Transverse colon (tissue), 4 donors: Measurements from ENCODE around the gene ABAT. TPM values are rescaled to one million over a fixed set of nuclear protein-coding genes. Genes with fewer than 3 reads are reported as not detected.

ENCODE experiments used
- DNase-seq: peaks from one replicate; pipeline ENCODE4 v3.0.0-alpha.2; 2019
- H3K27ac ChIP-seq, 4 donors: fragments of 200-600 bp; sonication (generic); 2 replicates each; pipeline ENCODE4 v1.5.1; 2016 to 2018; ENCODE audit warnings: inconsistent platforms in 4 of 4
- H3K27me3 ChIP-seq: fragments of 200-600 bp; sonication (generic); 2 replicates; pipeline ENCODE4 v1.5.1; 2017; ENCODE audit warnings: inconsistent platforms
- H3K36me3 ChIP-seq, 4 donors: fragments of 200-600 bp; sonication (generic); 2 replicates each; pipeline ENCODE4 v1.5.1; 2017 to 2019; ENCODE audit warnings: inconsistent platforms in 4 of 4
- H3K4me1 ChIP-seq, 4 donors: fragments of 200-600 bp; sonication (generic); 2 replicates each; pipeline ENCODE4 v1.5.1; 2017 to 2020; ENCODE audit warnings: inconsistent platforms in 4 of 4
- H3K4me3 ChIP-seq, 4 donors: fragments of 200-600 bp; sonication (generic); 1 replicate in 1 of 4; 2 replicates in 3 of 4; pipeline versions ENCODE4 v1.5.1 to v1.6.1; 2017 to 2019; ENCODE audit warnings: inconsistent platforms in 4 of 4
- H3K9me3 ChIP-seq, 2 donors: fragments of 200-600 bp; sonication (generic); 2 replicates each; pipeline ENCODE4 v1.5.1; 2017 to 2019; ENCODE audit warnings: inconsistent platforms in 2 of 2
- EP300 ChIP-seq: sonication (generic); formaldehyde crosslinking; IDR thresholded peaks from one replicate; pipeline ENCODE4 v1.6.1; 2017; ENCODE audit warnings: antibody characterized with exemption, low read depth
- POLR2A ChIP-seq: fragments of 450-650 bp; IDR thresholded peaks from one replicate; pipeline ENCODE4 v1.6.1; 2016; ENCODE audit warnings: antibody characterized with exemption, mild to moderate bottlenecking, moderate library complexity
- POLR2AphosphoS5 ChIP-seq, 3 donors: sonication (generic); formaldehyde crosslinking; IDR thresholded peaks; one replicate each; pipeline ENCODE4 v1.6.1; 2016; ENCODE audit warnings: antibody characterized with exemption in 3 of 3
- whole genome bisulfite sequencing, 2 donors: methylation state at CpG; one replicate each; pipeline ENCODE4 v1.1.5; 2018; ENCODE audit warnings: low coverage in 1 of 2; 5-methylcytosine and 5-hydroxymethylcytosine counted together
- in situ Hi-C, 4 donors: fragments of 200-750 bp; cut with MboI; loops; one replicate each; pipeline versions ENCODE4 v1.15.0 to v1.15.1; 2017; ENCODE audit warnings: low sequenced_read_pairs in 3 of 4, low pct_ligation_motif_present in 1 of 4, low pct_unique_long_range_greater_than_20kb in 1 of 4
- intact Hi-C: fragments of 100-400 bp; cut with DNase I; formaldehyde crosslinking; loops from one replicate; pipeline ENCODE4 v1.15.1; 2023; ENCODE audit warnings: low total_unique reads
- total RNA-seq, 4 donors: library from RNA; depleted of rRNA; stranded (reverse); fragments of >200 nt; gene quantifications; one replicate each; pipeline ENCODE4 v1.1.0, GENCODE V29; 2016
- TF ChIP-seq, protein P1 (sequence below), 5 experiments: fragments of 200-600 bp in 3 of 5; fragments of 450-650 bp in 2 of 5; sonication (generic) in 3 of 5; IDR thresholded peaks; 1 replicate in 2 of 5; 2 replicates in 3 of 5; pipeline ENCODE4 v1.5.1; 2016 to 2017; ENCODE audit warnings: antibody characterized with exemption in 5 of 5, inconsistent platforms in 3 of 5, mild to moderate bottlenecking in 2 of 5, moderate library complexity in 1 of 5

Gene ABAT
- total RNA-seq, 4 donors from 2014 or later = 15.7 to 35.2 (median 21.7) TPM

DNA sequence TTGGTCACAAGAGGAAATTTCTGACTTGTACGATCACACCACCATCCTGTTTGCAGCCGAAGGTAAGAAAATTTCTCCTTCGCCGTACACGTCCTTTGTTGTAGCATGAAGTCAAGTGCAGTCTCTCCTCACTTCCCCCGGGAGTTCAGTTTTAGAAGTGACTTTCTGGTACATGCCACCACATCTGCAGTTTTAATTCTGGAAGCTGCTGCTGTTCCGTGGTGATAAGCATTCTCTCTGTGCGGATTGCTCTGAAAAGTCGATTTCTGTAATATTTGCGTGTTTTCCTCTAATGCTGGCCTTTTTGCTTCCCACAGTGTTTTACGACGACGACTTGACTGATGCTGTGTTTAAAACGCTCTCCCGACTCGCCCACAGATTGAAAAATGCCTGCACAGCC is 32.3 kb upstream of the ABAT start:
- no peaks in the 10 kb centered on the region for H3K9me3 ChIP-seq
- WGBS, 2 donors = 81 to 84% methylated on average over 11 to 16 of the region's 16 CpGs
- in situ Hi-C loops = no loop called here
- no peak for DNase-seq
- no peak for TF ChIP-seq POLR2A
- TF ChIP-seq EP300 = no peak
- TF ChIP-seq, protein P1, sequence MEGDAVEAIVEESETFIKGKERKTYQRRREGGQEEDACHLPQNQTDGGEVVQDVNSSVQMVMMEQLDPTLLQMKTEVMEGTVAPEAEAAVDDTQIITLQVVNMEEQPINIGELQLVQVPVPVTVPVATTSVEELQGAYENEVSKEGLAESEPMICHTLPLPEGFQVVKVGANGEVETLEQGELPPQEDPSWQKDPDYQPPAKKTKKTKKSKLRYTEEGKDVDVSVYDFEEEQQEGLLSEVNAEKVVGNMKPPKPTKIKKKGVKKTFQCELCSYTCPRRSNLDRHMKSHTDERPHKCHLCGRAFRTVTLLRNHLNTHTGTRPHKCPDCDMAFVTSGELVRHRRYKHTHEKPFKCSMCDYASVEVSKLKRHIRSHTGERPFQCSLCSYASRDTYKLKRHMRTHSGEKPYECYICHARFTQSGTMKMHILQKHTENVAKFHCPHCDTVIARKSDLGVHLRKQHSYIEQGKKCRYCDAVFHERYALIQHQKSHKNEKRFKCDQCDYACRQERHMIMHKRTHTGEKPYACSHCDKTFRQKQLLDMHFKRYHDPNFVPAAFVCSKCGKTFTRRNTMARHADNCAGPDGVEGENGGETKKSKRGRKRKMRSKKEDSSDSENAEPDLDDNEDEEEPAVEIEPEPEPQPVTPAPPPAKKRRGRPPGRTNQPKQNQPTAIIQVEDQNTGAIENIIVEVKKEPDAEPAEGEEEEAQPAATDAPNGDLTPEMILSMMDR (IDR thresholded peaks at IDR 0.05) = no peak
- no peak for TF ChIP-seq POLR2AphosphoS5 (IDR thresholded peaks at IDR 0.05)
- H3K27me3 ChIP-seq = no peaks in the 10 kb centered on the region
- H3K36me3 ChIP-seq = peaks cover 0 to 70% (median 30%) of the 10 kb centered on the region in 4 donors
- intact Hi-C loops = no loop called here
- H3K27ac ChIP-seq = no peak overlapping the region
- no peak overlapping the region for H3K4me3 ChIP-seq
- H3K4me1 ChIP-seq = no peaks in the 10 kb centered on the region

DNA sequence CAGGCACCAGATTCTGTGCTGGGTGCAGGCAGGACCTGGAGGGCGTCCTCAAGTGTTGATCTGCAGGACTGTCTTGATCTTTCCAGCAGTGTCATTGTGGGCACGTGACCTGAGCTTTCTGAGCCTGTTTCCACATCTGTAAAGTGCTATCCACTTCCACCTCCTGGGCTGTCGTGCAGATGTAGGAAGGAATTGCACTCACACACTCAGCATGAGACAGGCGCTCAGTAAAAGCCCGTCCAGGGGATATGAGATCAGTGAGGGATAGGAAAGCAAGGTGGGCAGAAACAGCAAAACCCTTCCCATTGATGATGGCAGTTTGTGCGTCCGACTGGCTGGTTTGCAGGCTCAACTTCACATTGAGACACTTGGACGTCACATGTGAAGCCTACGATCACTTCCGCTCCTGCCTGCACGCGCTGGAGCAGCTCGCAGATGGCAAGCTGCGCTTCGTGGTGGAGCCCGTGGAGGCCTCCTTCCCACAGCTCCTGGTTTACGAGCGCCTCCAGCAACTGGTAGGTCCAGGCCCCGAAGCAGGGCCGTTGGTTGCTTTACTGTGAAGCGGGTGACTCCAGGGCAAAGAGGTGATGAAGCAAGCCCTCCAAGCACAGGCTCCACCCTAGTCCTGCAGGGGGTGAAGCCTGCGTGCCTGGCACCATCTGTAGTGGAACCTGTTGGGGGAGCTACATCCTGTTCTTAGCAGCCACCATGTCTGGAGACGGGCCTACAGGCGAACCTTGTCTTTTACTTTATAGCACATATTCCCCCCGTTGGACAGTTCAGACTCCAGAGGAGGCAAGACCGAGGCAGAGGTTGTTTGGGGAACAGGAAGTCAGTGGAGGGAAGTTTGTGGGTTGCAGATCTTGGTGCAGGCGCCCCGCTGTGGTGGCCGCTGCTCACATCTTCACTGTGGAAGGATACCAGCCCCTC is 29.9 kb upstream of the ABAT start:
- no peak for TF ChIP-seq POLR2AphosphoS5 (IDR thresholded peaks at IDR 0.05)
- TF ChIP-seq, protein P1 (IDR thresholded peaks at IDR 0.05) = no peak
- 75 to 89% methylated on average over 4 to 29 of the region's 29 CpGs for WGBS, 2 donors
- Histone ChIP-seq H3K9me3 (no peaks in the 10 kb centered on the region), H3K4me3 (no peak overlapping the region), H3K36me3 (peaks cover 0 to 62% (median 29%) of the 10 kb centered on the region in 4 donors), H3K27ac (peak overlapping the region in 1 of 4 donors; percentile 13), H3K4me1 (no peaks in the 10 kb centered on the region), H3K27me3 (no peaks in the 10 kb centered on the region)
- intact Hi-C loops = no loop called here
- in situ Hi-C loops = no loop called here
- DNase-seq = no peak

DNA sequence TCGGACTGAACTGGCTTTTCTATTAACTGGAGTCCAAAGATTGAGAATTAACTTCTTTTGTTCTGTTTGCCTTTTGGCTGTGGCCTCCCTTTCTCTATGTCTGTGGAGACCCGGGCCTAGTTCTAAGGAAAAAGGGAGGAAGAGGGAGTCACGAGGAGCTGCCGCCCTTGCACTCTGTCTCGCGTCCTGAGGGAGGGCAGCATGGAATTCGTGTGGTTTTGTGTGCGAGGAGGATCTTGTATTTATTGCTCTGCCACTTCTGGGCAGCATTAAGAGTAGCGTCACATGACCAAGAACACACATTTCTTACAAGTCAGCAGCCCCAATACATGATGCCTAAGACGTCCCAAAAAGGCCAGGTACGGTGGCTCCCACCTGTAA is 29.3 kb upstream of the ABAT start:
- Histone ChIP-seq H3K9me3 (no peaks in the 10 kb centered on the region), H3K4me3 (no peak overlapping the region), H3K36me3 (peaks cover 0 to 55% (median 26%) of the 10 kb centered on the region in 4 donors), H3K4me1 (no peaks in the 10 kb centered on the region), H3K27me3 (no peaks in the 10 kb centered on the region), H3K27ac (no peak overlapping the region)
- 60 to 71% methylated on average over 1 to 11 of the region's 11 CpGs for WGBS, 2 donors
- DNase-seq = no peak
- intact Hi-C loops (no loop called here), in situ Hi-C loops (no loop called here)
- TF ChIP-seq POLR2A (no peak), POLR2AphosphoS5 (IDR thresholded peaks at IDR 0.05) (no peak), EP300 (no peak)
- TF ChIP-seq, protein P1 (IDR thresholded peaks at IDR 0.05) = no peak

DNA sequence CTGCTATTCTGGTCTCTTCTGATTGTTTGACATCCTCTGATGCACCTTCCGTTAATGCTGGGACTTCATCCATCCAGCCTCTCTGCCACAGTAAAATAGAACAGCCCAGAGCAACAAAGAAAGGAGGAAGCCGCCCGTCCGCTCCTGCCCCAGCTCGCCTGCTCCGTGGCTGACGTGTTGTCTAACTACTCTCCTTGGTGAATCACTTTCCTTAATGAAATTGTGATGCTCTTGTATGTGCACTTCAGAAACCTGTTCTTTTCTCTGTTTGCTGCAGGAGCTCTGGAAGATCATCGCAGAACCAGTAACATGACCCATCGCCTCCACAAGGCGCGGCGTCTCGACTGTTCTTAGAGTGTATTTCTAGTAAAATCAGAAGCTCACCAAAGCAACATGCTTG is 28.6 kb upstream of the ABAT start:
- no peaks in the 10 kb centered on the region for H3K4me1 ChIP-seq
- H3K9me3 ChIP-seq = no peaks in the 10 kb centered on the region
- in situ Hi-C loops (no loop called here), intact Hi-C loops (no loop called here)
- TF ChIP-seq EP300 (no peak), POLR2A (no peak), POLR2AphosphoS5 (IDR thresholded peaks at IDR 0.05) (no peak)
- TF ChIP-seq, protein P1 (IDR thresholded peaks at IDR 0.05) = no peak
- no peak overlapping the region for H3K4me3 ChIP-seq
- no peak for DNase-seq
- H3K27ac ChIP-seq = no peak overlapping the region
- peaks cover 0 to 54% (median 26%) of the 10 kb centered on the region in 4 donors for H3K36me3 ChIP-seq
- 92 to 100% methylated on average over 3 to 13 of the region's 13 CpGs for WGBS, 2 donors
- H3K27me3 ChIP-seq = no peaks in the 10 kb centered on the region
